Fibroblast of skin of abdomen (primary cell): ENCODE data around the gene DGKE.

Experiments
- DNase-seq: peaks from one replicate; pipeline ENCODE4 v3.0.0-alpha.2; 2013

The DGKE gene

GRCh38 chr17:56815711-56816110 lies 18.2 kb upstream of the DGKE start:
- DNase-seq, result peak; percentile 34

- no peak for DNase-seq
Measured at GRCh38 chr17:56817066-56817465, 16.9 kb upstream of the DGKE start.

- no peak for DNase-seq
Measured at GRCh38 chr17:56819030-56819429, 14.9 kb upstream of the DGKE start.

- peak; percentile 56 for DNase-seq
Measured at GRCh38 chr17:56819431-56820145, 14.4 kb upstream of the DGKE start.

GRCh38 chr17:56820207-56820606 lies 13.7 kb upstream of the DGKE start:
- DNase-seq, result no peak

GRCh38 chr17:56821847-56822534 lies 12.0 kb upstream of the DGKE start:
- DNase-seq, result no peak

- DNase-seq, result no peak
Measured at GRCh38 chr17:56822725-56823124, 11.2 kb upstream of the DGKE start.

- no peak for DNase-seq
Measured at GRCh38 chr17:56823848-56824247, 10.1 kb upstream of the DGKE start.

- DNase-seq, result peak; percentile 6
Measured at GRCh38 chr17:56824503-56824902, 9.4 kb upstream of the DGKE start.

GRCh38 chr17:56826611-56827414 lies 7.1 kb upstream of the DGKE start:
- no peak for DNase-seq

- DNase-seq, result no peak
Measured at GRCh38 chr17:56830726-56831368, 3.1 kb upstream of the DGKE start.

GRCh38 chr17:56831369-56832095 lies 2.4 kb upstream of the DGKE start:
- no peak for DNase-seq

- DNase-seq, result no peak
Measured at GRCh38 chr17:56832446-56832845, 1.5 kb upstream of the DGKE start.

- DNase-seq, result peak; percentile 36
Measured at GRCh38 chr17:56833057-56833808, 718 bp upstream of the DGKE start.

GRCh38 chr17:56834380-56835263 lies 671 bp downstream of the DGKE start:
- DNase-seq, result no peak

GRCh38 chr17:56835264-56835585 lies 1.3 kb downstream of the DGKE start:
- no peak for DNase-seq

- no peak for DNase-seq
Measured at GRCh38 chr17:56838687-56839086, 4.7 kb downstream of the DGKE start.

- no peak for DNase-seq
Measured at GRCh38 chr17:56842577-56842976, 8.6 kb downstream of the DGKE start.

GRCh38 chr17:56845934-56846333 lies 12.0 kb downstream of the DGKE start:
- no peak for DNase-seq

- DNase-seq, result no peak
Measured at GRCh38 chr17:56847106-56847505, 13.2 kb downstream of the DGKE start.

GRCh38 chr17:56849131-56849530 lies 15.2 kb downstream of the DGKE start:
- no peak for DNase-seq
